DMS53 treated with DMSO at 0.1 percent for 48 hours (cell line): ENCODE data around the gene CFAP251.
"Not testable (repeated sequence)": the region's sequence is repeated elsewhere in the genome, so short reads cannot be mapped to it uniquely, and the experiment has no call there.

Source experiments
- DNase-seq: peaks from one replicate; lab custom pipeline; 2025; ENCODE audit not compliant: unreplicated experiment; lab: John Stamatoyannopoulos, UW

CFAP251 gene

DNA sequence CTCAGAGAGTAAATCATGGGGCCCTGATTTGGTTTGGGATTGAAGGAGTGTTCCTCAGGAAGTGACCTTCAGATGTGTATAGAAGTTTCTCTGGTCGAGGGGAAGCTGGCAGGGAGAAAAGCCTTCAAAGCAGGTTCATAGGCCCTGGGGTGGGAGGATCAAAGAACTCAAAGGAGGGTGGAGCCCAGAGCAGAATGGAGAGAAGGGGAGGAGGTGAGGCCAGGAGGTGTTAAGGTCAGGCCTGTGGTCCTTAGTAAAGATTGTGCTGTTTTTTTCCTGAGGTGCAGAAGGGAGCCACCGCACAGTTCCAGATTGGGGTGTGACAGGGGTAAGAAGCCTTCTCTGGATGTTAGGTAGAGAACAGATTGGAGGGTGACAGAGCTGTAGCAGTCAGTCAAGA is 9.7 kb upstream of the CFAP251 start:
- no peak for DNase-seq

DNA sequence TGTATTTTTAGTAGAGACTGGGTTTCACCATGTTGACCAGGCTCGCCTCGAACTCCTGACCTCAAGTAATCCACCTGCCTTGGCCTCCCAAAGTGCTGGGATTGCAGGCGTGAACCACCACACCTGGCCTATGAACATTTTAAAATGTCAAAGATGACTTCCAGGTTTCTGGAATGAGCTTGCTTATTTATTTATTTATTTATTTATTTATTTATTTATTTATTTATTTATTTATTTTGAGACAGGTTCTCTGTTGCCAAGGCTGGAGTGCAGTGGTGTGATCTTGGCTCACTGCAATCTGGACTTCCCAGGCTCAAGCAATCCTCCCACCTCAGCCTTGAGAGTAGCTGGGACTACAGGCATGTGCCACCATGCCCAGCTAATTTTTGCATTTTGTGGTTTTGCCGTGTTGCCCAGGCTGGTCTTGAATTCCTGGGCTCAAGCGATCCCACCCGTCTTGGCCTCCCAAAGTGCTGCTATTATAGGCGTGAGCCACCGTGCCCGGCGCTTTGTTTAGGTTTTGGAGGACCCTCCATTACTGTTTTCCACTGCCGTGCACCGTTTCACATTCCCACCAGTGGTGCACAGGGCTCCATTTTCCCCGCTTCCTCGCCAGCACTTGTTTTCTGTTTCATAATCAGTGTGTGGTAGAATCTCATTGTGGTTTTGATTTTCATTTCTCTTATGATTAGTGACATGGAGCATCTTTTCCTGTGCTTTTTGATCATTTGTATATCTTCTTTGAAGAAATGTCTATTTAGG is 6.4 kb upstream of the CFAP251 start:
- DNase-seq: no peak

DNA sequence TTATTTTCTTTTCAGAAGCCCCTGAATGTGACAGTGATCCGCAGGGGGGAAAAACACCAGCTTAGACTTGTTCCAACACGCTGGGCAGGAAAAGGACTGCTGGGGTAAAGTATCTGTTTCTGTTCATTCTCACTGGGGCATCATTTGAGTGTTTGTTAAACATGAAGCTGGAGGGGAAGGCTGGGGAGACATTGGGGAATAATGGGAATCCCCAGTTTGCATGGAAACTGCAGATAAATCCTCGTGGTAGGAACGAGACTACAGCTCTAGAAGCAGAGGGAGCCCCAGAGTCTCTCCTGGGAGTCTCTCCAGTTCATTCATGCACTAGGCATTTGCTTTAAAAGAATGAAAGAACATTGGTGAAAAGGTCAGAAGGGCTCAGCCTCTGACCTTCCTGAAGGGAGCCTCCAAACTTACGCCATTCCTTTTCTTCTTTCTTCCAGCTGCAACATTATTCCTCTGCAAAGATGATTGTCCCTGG is 2.5 kb upstream of the CFAP251 start:
- no peak for DNase-seq

DNA sequence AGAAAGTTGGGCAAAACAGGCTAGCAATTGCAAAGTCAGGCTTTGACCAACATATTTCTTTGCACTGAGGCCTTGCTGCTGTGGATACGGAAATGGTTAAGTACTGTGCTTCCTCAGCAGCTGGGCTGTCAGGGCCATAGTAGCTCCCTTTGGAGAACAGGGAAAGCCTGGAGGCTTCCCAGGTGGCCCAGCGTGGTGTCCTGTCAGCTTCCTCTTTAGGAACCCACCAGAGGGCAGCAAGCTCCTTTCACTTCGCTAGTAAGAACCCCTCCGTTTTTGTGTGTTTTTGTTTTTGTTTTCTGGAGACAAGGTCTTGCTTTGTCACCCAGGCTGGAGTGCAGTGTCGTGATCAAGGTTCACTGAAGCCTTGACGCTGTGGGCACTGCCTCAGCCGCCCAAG is 1.7 kb upstream of the CFAP251 start:
- DNase-seq: no peak

DNA sequence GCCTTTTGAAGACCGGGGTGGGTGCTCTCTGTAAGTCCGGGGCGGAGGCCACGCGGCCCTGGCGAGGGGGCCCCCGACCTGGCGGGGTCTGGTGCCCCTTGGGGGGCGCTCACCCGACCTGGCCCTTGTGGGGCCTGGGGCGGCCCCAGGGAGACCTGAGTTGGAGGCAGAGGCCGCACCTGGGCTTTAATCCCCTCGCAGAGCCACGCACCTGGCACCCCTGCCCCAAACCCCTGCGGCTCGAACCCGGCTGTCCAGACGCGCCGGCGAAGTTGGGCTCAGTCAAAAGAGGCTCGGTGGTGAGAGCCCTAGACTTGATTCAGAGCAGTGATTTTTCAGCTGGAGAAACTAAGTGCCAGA is 267 bp downstream of the CFAP251 start:
- no peak for DNase-seq

DNA sequence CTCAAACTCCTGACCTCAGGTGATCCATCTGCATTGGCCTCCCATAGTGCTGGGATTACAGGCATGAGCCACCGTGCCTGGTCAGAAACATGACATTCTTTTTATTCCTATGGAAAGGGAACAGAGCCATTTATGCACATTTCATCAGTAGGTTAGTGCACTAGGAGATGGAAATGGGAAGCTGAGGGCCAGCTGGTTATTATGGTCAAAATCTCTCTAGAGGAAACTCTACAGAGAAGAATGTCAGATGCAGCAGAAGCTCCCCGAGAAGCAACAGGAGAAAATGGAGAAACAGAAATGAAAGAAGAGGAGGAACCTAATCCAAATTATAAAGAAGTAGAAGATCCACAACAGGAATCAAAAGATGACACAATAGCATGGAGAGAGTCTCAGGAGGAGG is 2.7 kb downstream of the CFAP251 start:
- DNase-seq: no peak

DNA sequence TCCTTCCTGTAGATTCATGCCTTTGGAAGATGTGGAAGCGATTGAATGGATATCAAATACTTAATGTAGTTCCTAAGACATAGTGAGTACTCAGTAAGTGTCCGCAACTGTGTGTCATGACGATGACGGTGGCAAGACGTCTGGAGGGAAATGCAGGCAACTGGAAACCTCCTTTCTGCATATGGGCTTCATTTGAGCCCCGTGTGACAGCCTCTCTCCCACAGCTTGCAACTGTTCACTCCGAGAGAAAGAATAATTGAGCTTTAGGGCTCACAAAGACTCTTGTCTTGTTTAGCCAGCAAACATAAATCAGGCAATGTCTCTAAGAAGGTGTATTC is 6.9 kb downstream of the CFAP251 start:
- no peak for DNase-seq

DNA sequence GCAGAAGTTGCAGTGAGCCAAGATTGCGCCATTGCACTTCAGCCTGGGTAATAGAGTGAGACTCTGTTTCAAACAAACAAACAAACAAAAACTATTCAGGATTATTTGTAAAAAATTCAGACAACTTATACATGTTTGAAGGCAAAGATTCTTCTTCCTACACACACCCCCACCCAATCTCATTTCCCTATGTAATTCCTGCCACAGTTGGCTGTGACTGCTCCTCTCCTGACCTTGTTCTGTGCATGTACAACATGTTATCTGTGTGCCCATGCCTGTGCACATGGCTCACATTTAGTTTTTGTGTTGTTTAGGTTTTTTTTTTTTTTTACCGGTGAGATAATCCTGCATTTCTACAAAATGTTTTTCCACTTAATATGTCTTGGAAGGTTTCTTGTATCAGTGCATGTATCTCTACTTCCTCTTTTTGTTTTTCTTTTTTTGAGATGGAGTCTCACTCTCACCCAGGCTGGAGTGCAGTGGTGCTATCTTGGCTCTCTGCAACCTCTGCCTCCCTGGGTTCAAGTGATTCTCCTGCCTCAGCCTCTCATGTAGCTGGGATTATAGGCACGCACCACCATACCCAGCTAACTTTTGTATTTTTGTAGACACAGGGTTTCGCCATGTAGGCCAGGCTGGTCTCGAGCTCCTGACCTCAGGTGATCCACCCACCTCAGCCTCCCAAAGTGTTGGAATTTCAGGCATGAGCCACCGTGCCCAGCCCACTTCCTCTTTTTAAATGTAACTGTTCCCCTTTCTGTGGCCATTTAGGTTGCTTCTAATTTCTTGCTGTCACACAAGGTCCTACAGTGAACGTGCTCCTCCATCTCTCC is 8.7 kb downstream of the CFAP251 start:
- DNase-seq: no peak

DNA sequence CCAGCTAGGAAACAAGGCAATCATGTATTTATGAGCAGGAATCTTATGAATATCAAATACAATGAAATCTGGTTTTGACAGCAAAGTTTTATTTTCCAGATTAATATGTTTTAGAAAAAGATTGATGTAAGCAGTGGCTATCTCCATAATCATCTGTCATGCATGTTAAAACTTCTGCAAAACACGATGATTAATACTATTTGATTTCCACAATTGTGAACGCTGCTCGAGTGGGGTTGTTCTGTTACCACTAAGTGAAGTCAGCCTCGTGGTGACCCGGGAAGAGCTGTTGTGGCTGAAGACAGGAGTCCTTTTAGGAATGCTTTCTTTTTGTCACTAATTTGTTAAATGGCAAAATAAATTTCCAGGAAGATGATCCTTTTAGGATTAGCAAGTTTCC is 9.4 kb downstream of the CFAP251 start:
- DNase-seq: no peak

DNA sequence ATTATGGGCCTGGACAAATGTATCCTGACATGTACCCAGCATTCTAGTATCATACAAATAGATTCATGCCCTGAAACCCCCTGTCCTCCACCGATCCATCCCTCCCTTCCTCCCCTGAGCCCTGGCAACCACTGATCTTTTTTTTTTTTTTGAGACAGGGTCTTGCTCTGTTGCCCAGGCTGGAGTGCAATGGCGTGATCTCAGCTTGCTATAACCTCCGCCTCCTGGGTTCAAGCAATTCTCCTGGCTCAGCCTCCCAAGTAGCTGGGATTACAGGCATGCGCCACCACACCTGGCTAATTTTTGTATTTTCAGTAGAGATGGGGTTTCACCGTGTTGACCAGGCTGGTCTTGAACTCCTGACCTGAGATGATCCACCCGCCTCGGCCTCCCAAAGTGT is 11.2 kb downstream of the CFAP251 start:
- DNase-seq: not testable (repeated sequence)

DNA sequence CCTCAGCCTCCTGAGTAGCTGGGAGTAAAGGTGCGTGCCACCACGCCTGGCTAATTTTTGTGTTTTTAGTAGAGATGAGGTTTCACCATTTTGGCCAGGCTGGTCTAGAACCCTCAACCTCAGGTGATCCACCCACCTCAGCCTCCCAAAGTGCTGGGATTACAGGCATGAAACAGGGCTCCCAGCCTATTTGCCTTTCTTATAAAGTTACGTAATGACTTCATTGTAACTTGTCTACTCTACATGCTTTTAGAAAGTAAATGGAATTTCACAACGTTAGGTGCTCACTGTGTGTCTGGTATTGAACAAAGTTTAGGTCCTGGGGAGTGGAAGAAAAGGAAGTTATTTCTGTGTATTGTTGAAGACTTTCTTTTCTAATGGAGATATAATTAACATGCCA is 12.5 kb downstream of the CFAP251 start:
- DNase-seq: no peak

DNA sequence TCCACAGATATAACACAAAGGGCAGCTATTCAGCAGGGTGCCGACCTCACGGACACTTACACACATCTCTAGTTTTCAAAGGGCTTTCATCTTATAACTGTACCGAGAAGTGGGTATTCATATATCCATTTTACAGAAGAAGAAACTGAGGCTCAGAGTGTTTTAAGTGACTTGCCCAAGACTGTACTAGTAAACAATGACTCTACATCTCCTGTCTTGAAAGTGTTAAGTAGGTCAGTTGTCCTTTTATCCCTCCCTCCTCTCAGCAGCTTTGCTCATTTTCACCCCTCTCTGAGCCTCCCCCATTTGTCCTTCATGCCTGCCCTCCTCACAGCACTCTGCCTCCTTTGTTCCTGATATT is 13.8 kb downstream of the CFAP251 start:
- DNase-seq: no peak

DNA sequence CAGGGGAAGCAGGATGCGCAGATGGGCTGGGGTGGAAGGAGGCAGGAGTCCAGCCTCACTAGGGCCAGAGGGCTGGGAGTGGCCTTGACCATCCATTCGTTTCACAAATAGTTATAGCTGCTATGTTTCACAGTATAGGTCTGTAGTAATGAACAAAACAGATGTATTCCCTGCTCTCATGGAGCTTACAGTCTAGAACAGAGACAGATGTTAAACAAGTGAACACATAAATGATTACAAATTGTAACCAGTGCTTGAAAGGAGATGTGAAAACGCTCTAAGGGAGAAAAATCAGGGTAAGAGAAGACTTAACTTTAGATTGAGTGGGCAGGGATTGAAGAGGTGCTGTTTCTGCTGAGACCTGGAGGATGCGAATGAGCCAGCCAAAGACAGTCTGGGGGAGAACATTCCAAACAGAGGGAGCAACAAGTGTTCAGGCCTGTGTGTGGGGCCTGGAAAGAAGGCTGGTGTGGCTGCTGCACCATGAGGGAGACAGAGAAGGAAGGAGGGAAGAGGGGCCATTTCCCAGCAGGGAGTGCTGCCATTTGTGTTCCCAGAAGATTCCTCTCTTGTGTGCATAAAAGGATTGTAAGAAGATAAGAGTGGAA is 14.6 kb downstream of the CFAP251 start:
- no peak for DNase-seq

DNA sequence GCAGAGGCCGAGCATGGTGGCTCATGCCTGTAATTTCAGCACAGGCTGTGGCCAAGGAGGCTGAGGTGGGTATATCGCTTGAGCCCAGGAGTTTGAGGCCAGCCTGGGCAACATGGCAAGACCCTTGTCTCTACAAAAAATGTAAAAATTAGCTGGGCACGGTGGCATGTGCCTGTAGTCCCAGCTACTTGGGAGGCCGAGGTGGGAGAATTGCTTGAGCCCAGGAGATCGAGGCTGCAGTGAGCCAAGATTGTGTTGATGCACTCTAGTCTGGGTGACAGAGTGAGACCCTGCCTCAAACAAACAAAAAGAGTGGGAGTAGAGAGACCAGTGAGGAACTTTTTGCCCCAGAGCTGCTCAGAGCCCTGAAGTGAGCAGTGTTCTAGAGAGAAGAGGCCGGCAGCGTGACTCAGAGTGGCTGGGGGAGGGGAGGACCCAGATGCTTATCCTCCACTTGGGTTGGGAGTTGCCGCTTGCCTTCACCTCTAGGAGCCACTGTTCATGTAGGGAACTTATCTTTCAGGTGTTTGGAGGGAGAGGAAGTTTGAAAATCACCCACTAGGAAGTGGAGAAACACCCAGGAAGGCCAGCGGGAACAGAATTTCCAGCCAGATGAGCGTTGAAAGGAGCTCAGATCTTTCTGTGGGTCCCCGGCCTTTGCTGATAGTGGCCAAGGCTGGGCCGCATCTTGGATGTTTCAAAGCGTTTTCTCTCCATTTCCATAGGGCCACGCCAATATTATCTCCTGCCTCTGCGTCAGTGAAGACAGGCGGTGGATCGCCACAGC is 15.3 kb downstream of the CFAP251 start:
- no peak for DNase-seq

DNA sequence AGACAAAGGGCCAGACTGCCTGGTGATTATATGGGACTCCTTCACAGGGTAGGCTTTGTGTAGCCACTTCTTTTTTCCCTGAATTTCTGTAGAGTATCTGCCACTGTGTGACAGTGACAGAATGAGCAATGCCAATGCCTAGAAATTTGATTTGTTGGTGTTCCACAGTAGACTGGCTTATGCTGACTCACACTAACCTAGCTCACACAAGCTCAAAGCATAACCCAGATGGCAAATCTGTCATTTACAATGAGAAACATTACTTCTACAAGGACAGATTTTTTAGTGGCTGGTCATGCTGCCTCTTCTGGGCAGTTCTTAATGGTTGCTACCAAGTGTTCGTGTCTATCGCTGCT is 15.9 kb downstream of the CFAP251 start:
- no peak for DNase-seq

DNA sequence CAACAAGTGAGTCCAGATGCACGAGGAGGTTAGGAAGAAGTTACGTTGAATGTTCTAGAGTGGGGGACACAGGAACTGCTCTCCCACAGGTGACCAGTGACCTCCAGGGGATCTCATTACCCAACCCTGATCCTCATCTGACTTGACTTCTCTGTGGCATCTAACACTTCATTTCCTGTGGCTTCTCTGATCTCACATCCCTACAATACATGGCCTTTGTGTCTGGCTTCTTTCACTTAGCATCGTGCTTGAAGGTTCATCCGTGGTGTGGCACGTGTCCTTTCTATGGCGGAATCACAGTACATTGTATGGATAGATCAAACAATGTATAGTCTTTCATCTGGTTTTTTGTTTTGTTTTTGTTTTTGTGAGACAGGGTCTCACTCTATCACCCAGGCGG is 19.3 kb downstream of the CFAP251 start:
- DNase-seq: no peak

DNA sequence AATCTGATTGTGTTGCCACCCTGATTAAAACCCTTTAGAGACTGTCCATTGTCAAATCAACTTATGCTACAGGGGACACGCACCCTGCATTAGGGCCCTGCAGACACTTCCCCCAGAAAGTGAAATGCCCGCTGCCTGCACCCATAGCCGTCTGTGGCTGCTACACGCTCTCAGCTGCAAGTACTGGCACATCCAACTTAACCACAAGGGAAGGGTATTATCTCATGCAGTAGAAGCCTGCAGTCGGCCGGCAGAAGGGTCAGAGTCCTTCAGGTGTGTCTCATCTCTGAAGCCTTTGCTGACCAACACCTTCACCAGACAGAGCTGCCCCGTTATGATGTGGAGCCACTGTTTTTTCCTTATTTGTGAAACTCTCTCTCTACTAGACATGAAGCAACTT is 20.8 kb downstream of the CFAP251 start:
- no peak for DNase-seq

DNA sequence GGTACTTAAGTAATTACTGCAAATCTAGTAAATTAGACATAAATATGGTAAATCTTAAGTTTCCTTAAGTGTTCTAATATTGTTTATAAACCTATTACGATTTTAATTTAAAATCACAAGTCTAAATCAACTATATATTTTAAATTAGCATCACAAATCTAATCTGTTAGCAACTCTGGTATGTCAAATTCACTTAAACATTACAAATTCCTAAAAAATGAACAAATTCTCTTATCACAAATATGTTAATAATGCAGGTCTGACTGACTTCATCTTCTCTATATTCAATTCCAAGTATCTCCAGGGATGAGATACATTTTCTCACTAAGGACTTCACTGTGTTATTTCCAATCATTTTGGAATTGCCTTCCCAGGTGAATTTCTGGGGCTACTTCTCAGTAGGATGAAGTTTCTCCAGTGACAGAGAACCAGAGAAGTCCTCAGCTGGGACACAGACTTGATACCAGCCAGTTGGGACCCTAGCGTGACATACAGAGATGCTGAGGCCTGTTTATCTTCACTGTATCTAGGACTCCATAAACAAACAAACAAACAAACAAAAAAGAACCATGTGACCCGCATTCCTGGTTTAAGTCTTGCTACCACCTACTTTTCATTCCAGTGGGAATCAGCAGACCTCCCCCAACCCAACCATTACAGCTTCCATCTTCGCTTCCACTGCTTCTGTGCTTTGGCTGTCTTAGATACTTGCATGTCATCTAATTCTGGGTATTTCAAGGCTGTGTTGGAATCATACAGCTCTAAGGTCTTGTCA is 21.8 kb downstream of the CFAP251 start:
- no peak for DNase-seq

DNA sequence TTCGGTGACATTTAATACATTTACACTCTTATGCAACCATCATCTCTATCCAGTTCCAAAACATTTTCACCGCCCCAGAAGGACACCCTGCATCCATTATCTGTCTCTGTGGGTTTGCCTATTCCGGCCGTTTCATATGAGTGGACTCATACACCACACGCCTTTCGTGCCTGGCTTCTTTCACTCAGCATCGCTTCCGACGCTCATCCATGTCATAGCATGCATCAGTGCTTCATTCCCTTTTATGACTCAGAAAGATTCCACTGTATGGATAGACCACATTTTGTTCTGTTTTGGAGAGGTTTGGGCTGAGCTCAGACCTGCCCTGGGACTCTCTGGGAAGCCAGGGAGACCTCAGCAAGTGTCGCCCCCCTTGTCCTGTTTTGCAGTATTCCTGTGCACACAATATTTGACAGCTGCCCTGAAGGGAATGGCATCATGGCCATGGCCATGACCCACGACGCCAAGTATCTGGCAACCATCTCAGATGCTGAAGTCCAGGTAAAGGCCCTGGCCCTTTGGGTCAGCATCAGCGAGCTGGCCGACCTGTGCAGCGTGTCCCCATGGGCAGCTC is 23.8 kb downstream of the CFAP251 start:
- DNase-seq: no peak

DNA sequence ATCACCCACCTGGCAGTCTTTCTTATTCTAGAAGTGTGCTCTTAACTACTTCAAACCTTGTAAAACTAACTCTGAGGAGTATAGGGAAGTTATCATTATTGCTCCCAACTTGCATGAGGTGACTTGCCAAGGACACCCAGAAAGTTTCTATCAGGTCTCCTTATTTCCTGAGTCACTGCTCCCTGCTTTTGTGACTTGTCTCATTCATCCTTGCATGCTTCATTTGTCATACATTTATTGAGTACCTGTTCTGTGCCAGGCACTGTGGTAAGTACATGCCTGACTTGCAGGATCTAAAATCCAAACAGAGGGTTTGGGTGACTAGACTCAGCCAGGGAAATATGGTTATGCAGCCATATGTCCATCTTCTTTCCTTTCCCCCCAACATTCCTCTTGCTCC is 25.5 kb downstream of the CFAP251 start:
- DNase-seq: no peak
